Mesendoderm (in vitro differentiated cells): ENCODE measurements around the gene AJM1.
"Not testable (repeated sequence)": the region's sequence is repeated elsewhere in the genome, so short reads cannot be mapped to it uniquely, and the experiment has no call there.

Experiments used
- DNase-seq: peaks from one replicate; pipeline ENCODE4 v3.0.0; 2013
- H2AK5ac ChIP-seq: 2 replicates; pipeline ENCODE4 v1.6.1; 2013; ENCODE audit warnings: low read length, inconsistent platforms
- H2BK120ac ChIP-seq: 2 replicates; pipeline ENCODE4 v1.6.1; 2013; ENCODE audit warnings: low read depth, mild to moderate bottlenecking, low read length, moderate library complexity, mixed read lengths
- H2BK15ac ChIP-seq: replicated peaks from 2 replicates; pipeline ENCODE4 v1.6.1; 2013; ENCODE audit warnings: low read depth, mild to moderate bottlenecking, moderate library complexity
- H2BK5ac ChIP-seq: 2 replicates; pipeline ENCODE4 v1.6.1; 2013; ENCODE audit warnings: low read length, inconsistent platforms
- H3K18ac ChIP-seq: 2 replicates; pipeline ENCODE4 v1.6.1; 2013; ENCODE audit warnings: mild to moderate bottlenecking, low read length, mixed read lengths
- H3K23ac ChIP-seq: one replicate; pipeline ENCODE4 v1.6.1; 2013; ENCODE audit warnings: low read length
- H3K27ac ChIP-seq: 2 replicates; pipeline ENCODE4 v1.5.1; 2013; ENCODE audit warnings: low read depth, mild to moderate bottlenecking, inconsistent platforms, low read length, moderate library complexity
- H3K27me3 ChIP-seq: 2 replicates; pipeline ENCODE4 v1.6.1; 2013; ENCODE audit warnings: low read length, control low read depth, mild to moderate bottlenecking, inconsistent platforms; ENCODE audit not compliant: insufficient read depth, poor library complexity
- H3K36me3 ChIP-seq: 2 replicates; pipeline ENCODE4 v1.6.1; 2013; ENCODE audit warnings: low read length, inconsistent platforms; ENCODE audit not compliant: control insufficient read depth, insufficient read depth
- H3K4ac ChIP-seq: one replicate; pipeline ENCODE4 v1.6.1; 2013; ENCODE audit warnings: low read depth, mild to moderate bottlenecking, low read length, moderate library complexity
- H3K4me1 ChIP-seq: 2 replicates; pipeline ENCODE4 v1.6.1; 2013; ENCODE audit warnings: low read depth, low read length, inconsistent platforms; ENCODE audit not compliant: control insufficient read depth
- H3K4me2 ChIP-seq: 2 replicates; pipeline ENCODE4 v1.6.1; 2013; ENCODE audit warnings: low read length
- H3K4me3 ChIP-seq: 2 replicates; pipeline ENCODE4 v1.5.1; 2013; ENCODE audit warnings: mild to moderate bottlenecking, low read length
- H3K56ac ChIP-seq: one replicate; pipeline ENCODE4 v1.6.1; 2013; ENCODE audit warnings: low read length
- H3K79me1 ChIP-seq: 2 replicates; pipeline ENCODE4 v1.6.1; 2013; ENCODE audit warnings: low read length, inconsistent platforms
- H3K79me2 ChIP-seq: 2 replicates; pipeline ENCODE4 v1.6.1; 2013; ENCODE audit warnings: mild to moderate bottlenecking, low read length; ENCODE audit not compliant: control insufficient read depth, insufficient read depth
- H3K9ac ChIP-seq: 2 replicates; pipeline ENCODE4 v1.6.1; 2013; ENCODE audit warnings: low read length, inconsistent platforms
- H4K5ac ChIP-seq: one replicate; pipeline ENCODE4 v1.6.1; 2013; ENCODE audit warnings: low read length
- H4K8ac ChIP-seq: one replicate; pipeline ENCODE4 v1.6.1; 2013; ENCODE audit warnings: low read depth, mild to moderate bottlenecking, control low read depth, low read length, moderate library complexity
- WGBS: extraction: QIAGEN DNeasy Blood & Tissue Kit; methylation state at CpG from one replicate; pipeline ENCODE4 v1.1.7; 2013; ENCODE audit warnings: low lambda C conversion rate, missing lambda C conversion rate; ENCODE audit not compliant: insufficient coverage; ENCODE audit errors: extremely low coverage; 5-methylcytosine and 5-hydroxymethylcytosine counted together

The AJM1 gene

GRCh38 chr9:136833381-136834048, 8.8 kb upstream of the AJM1 start:
- not testable (repeated sequence) for DNase-seq, H3K23ac ChIP-seq, H4K8ac ChIP-seq, H3K56ac ChIP-seq, H3K4me1 ChIP-seq, H3K4me2 ChIP-seq, H3K79me2 ChIP-seq, H3K79me1 ChIP-seq, H2AK5ac ChIP-seq, H3K27me3 ChIP-seq, H3K9ac ChIP-seq, H3K4me3 ChIP-seq, H2BK15ac ChIP-seq, H4K5ac ChIP-seq, H3K18ac ChIP-seq, H2BK5ac ChIP-seq, H2BK120ac ChIP-seq, H3K4ac ChIP-seq, H3K27ac ChIP-seq
- H3K36me3 ChIP-seq, result peaks cover 14% of the 10 kb centered on the region
- no CpG with 5 or more reads among the region's 16 CpGs for WGBS

- H2BK15ac ChIP-seq, result no peak overlapping the region
- H4K5ac ChIP-seq, result no peak overlapping the region
- no peak overlapping the region for H2BK120ac ChIP-seq
- no peaks in the 10 kb centered on the region for H3K79me1 ChIP-seq
- no CpG with 5 or more reads among the region's 36 CpGs for WGBS
- no peak for DNase-seq
- no peak overlapping the region for H3K23ac ChIP-seq
- no peak overlapping the region for H3K4me3 ChIP-seq
- H3K4ac ChIP-seq, result no peak overlapping the region
- no peak overlapping the region for H3K4me2 ChIP-seq
- no peaks in the 10 kb centered on the region for H3K79me2 ChIP-seq
- H3K36me3 ChIP-seq, result peaks cover 6% of the 10 kb centered on the region
- H2AK5ac ChIP-seq, result no peak overlapping the region
- H3K56ac ChIP-seq, result no peak overlapping the region
- no peaks in the 10 kb centered on the region for H3K4me1 ChIP-seq
- no peak overlapping the region for H3K9ac ChIP-seq
- no peak overlapping the region for H4K8ac ChIP-seq
- no peak overlapping the region for H3K27ac ChIP-seq
- H2BK5ac ChIP-seq, result no peak overlapping the region
- no peak overlapping the region for H3K18ac ChIP-seq
- H3K27me3 ChIP-seq, result no peaks in the 10 kb centered on the region
Measured at GRCh38 chr9:136835162-136835931, 6.9 kb upstream of the AJM1 start.

GRCh38 chr9:136835932-136836904, 6.1 kb upstream of the AJM1 start:
- Histone ChIP-seq H2BK120ac (no peak overlapping the region), H3K79me2 (no peaks in the 10 kb centered on the region), H3K4me2 (no peak overlapping the region), H2BK5ac (no peak overlapping the region), H3K56ac (no peak overlapping the region), H3K23ac (no peak overlapping the region), H3K36me3 (peaks cover 6% of the 10 kb centered on the region), H3K27me3 (no peaks in the 10 kb centered on the region), H2BK15ac (no peak overlapping the region), H3K79me1 (no peaks in the 10 kb centered on the region), H3K4ac (no peak overlapping the region), H3K4me1 (no peaks in the 10 kb centered on the region), H4K8ac (no peak overlapping the region), H2AK5ac (no peak overlapping the region), H3K27ac (no peak overlapping the region), H4K5ac (no peak overlapping the region), H3K18ac (no peak overlapping the region), H3K4me3 (no peak overlapping the region), H3K9ac (no peak overlapping the region)
- WGBS, result no CpG with 5 or more reads among the region's 21 CpGs
- DNase-seq, result no peak

- Histone ChIP-seq H2AK5ac (no peak overlapping the region), H2BK120ac (no peak overlapping the region), H3K4me1 (no peaks in the 10 kb centered on the region), H3K79me1 (no peaks in the 10 kb centered on the region), H3K4ac (no peak overlapping the region), H4K5ac (no peak overlapping the region), H3K23ac (no peak overlapping the region), H3K4me3 (no peak overlapping the region), H3K27me3 (no peaks in the 10 kb centered on the region), H3K27ac (no peak overlapping the region), H3K36me3 (peaks cover 2% of the 10 kb centered on the region), H3K18ac (no peak overlapping the region), H2BK15ac (no peak overlapping the region), H3K79me2 (no peaks in the 10 kb centered on the region), H4K8ac (no peak overlapping the region), H3K4me2 (no peak overlapping the region), H2BK5ac (no peak overlapping the region), H3K9ac (no peak overlapping the region), H3K56ac (no peak overlapping the region)
- WGBS, result no CpG with 5 or more reads among the region's 27 CpGs
- no peak for DNase-seq
Measured at GRCh38 chr9:136837146-136837855, 5.0 kb upstream of the AJM1 start.

GRCh38 chr9:136837856-136838277, 4.4 kb upstream of the AJM1 start:
- not testable (repeated sequence) for H3K4me2 ChIP-seq, H3K36me3 ChIP-seq, H3K23ac ChIP-seq, H2AK5ac ChIP-seq, H2BK5ac ChIP-seq, H4K5ac ChIP-seq, H3K56ac ChIP-seq, DNase-seq, H3K4ac ChIP-seq, H3K4me3 ChIP-seq, H3K27ac ChIP-seq, H3K27me3 ChIP-seq, H2BK15ac ChIP-seq, H3K9ac ChIP-seq, H3K79me1 ChIP-seq, H3K4me1 ChIP-seq, H3K79me2 ChIP-seq, H4K8ac ChIP-seq, H2BK120ac ChIP-seq, H3K18ac ChIP-seq
- no CpG with 5 or more reads among the region's 15 CpGs for WGBS
